ENCODE data around the gene SMG6. TPM values are rescaled to one million over a fixed set of nuclear protein-coding genes. Genes with fewer than 3 reads are reported as not detected.

SMG6 gene
- total and polyA plus RNA-seq, 2 donors (not counting 3 experiments of a cell fraction or from before 2014, with no cell fraction given) = 40.1 to 42.2 TPM

DNA sequence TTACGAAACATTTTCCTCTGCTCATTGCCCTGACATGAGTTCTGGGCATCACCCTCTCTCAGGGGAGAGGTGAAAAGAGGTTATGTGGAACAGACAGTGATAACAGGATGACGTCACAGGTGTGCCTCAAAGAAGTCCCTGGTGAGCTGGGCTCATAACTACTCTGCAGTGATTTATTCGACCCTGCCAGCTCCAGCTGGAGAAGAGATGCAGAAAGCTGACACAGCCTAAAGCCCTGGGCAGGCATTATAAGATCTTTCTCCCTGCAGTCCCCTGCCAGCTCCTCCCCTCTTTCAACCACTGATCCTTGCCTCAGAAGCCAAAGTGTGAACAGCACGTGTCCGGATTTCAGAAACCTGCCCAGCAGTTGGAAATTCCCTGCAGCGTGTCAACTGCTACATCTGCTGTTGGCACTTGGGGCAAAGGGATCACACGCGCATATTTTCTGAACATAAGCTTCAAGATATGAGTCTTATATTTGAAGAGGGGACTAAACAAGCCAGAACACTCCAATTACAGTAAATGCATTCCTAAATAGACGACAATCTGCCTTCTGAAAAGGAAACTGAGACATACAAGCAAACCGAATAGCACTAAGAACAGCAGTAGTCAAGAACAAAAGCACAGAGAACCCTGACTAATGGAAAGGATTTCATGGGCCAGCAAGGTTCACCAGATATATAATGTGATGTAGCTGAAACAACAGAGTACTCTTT lies 80.5 kb downstream of the SMG6 start:
- no TSS peak for BruUV-seq (replicated peaks)
- dilution Hi-C loops (cut with MboI; ENCODE audit: extremely low pct_ligation_motif_present, low sequenced_read_pairs) = no loop called here
- no peaks in the 10 kb centered on the region for H4K20me1 ChIP-seq (replicated peaks; ENCODE audit: control insufficient read depth, extremely low read depth, insufficient read depth, low read length)
- no peak for FAIRE-seq
- POLR2A ChIA-PET = no interaction called here
- no peaks in the 10 kb centered on the region for H3K9me1 ChIP-seq (replicated peaks; ENCODE audit: control insufficient read depth, extremely low read depth, insufficient read depth, low read length)
- H3K79me2 ChIP-seq (ENCODE audit: control insufficient read depth, insufficient read depth, low read length) = no peaks in the 10 kb centered on the region
- H3K27me3 ChIP-seq (ENCODE audit: control insufficient read depth in 2 of 2, insufficient read depth in 2 of 2, low read length in 2 of 2) = no peaks in the 10 kb centered on the region
- no peak overlapping the region for H3K9ac ChIP-seq (replicated peaks; ENCODE audit: extremely low read depth, insufficient read depth, low read length)
- H3K4me2 ChIP-seq (ENCODE audit: insufficient read depth, low read length) = no peak overlapping the region
- peak; percentile 66 for DNase-seq (ENCODE audit: low read depth, low spot score)
- no peaks in the 10 kb centered on the region for H3K9me3 ChIP-seq (replicated peaks; ENCODE audit: control insufficient read depth, insufficient read depth, low read length)
- H2AFZ ChIP-seq (ENCODE audit: low read depth, low read length) = no peak overlapping the region
- CTCF ChIA-PET = interaction anchor here (0.6 to 3.2 kb wide), 16 partner anchors 9 to 168 kb away, joined by 3 to 12 read pairs (median 4); partner anchors contain the start of gene HIC1
- no peak overlapping the region for H3K27ac ChIP-seq (ENCODE audit: insufficient read depth, low read depth, low read length)
- peaks cover 3% of the 10 kb centered on the region for H3K4me1 ChIP-seq (ENCODE audit: control insufficient read depth, extremely low read depth, insufficient read depth, low read length)
- no peaks in the 10 kb centered on the region for H3K36me3 ChIP-seq (ENCODE audit: control insufficient read depth in 2 of 2, extremely low read depth in 1 of 2, insufficient read depth in 2 of 2, low read length in 2 of 2)
- no peak overlapping the region for H3K4me3 ChIP-seq (replicated peaks in 1 of 3; ENCODE audit: insufficient read depth in 1 of 3, low read depth in 1 of 3, low read length in 3 of 3)
- TF ChIP-seq POLR2A (IDR thresholded peaks at IDR 0.05; ENCODE audit: low read depth, low read length) (no peak), MYC (IDR thresholded peaks at IDR 0.05; ENCODE audit: low read depth, low read length) (no peak), JUN (IDR thresholded peaks at IDR 0.05; ENCODE audit: borderline replicate concordance, insufficient read depth, insufficient read length, low read depth) (no peak), POLR2AphosphoS5 (IDR thresholded peaks at IDR 0.05; ENCODE audit: insufficient read depth, low read depth, low read length) (no peak), FOS (IDR thresholded peaks at IDR 0.05; ENCODE audit: borderline replicate concordance, insufficient read depth, low read length) (no peak), GATA2 (IDR thresholded peaks at IDR 0.05; ENCODE audit: insufficient read depth, insufficient read length, low read depth, low read length) (no peak), MAX (IDR thresholded peaks at IDR 0.05; ENCODE audit: insufficient read depth, insufficient read length) (no peak), CTCF (IDR thresholded peaks at IDR 0.05; ENCODE audit: extremely low read depth in 1 of 2, insufficient read depth in 1 of 2, low read depth in 1 of 2, low read length in 2 of 2) (no peak), EZH2 (IDR thresholded peaks at IDR 0.05; ENCODE audit: borderline replicate concordance, low read depth, low read length, severe bottlenecking) (no peak)
- intact Hi-C loops (cut with micrococcal nuclease) = no loop called here
